C4-2B (cell line): ENCODE data around the gene MAP3K5.
"Not testable (repeated sequence)": the region's sequence is repeated elsewhere in the genome, so short reads cannot be mapped to it uniquely, and the experiment has no call there.

Experiments used
- H3K27ac ChIP-seq: fragments of 450-650 bp; 2 replicates; pipeline ENCODE4 v1.5.1; 2017
- ZFX ChIP-seq: fragments of 450-650 bp; IDR thresholded peaks from 2 replicates; pipeline ENCODE4 v1.6.1; 2017
- TF ChIP-seq, protein P1 (sequence below): fragments of 450-650 bp; conservative IDR thresholded peaks from 2 replicates; pipeline ENCODE4 v1.5.1; 2017; ENCODE audit warnings: mild to moderate bottlenecking

MAP3K5 gene

GRCh38 chr6:136790411-136791295 is 1.6 kb downstream of the MAP3K5 start:
- H3K27ac ChIP-seq = peak overlapping the region; percentile 87
- TF ChIP-seq ZFX = no peak
- TF ChIP-seq, protein P1, sequence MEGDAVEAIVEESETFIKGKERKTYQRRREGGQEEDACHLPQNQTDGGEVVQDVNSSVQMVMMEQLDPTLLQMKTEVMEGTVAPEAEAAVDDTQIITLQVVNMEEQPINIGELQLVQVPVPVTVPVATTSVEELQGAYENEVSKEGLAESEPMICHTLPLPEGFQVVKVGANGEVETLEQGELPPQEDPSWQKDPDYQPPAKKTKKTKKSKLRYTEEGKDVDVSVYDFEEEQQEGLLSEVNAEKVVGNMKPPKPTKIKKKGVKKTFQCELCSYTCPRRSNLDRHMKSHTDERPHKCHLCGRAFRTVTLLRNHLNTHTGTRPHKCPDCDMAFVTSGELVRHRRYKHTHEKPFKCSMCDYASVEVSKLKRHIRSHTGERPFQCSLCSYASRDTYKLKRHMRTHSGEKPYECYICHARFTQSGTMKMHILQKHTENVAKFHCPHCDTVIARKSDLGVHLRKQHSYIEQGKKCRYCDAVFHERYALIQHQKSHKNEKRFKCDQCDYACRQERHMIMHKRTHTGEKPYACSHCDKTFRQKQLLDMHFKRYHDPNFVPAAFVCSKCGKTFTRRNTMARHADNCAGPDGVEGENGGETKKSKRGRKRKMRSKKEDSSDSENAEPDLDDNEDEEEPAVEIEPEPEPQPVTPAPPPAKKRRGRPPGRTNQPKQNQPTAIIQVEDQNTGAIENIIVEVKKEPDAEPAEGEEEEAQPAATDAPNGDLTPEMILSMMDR = no peak

DNA sequence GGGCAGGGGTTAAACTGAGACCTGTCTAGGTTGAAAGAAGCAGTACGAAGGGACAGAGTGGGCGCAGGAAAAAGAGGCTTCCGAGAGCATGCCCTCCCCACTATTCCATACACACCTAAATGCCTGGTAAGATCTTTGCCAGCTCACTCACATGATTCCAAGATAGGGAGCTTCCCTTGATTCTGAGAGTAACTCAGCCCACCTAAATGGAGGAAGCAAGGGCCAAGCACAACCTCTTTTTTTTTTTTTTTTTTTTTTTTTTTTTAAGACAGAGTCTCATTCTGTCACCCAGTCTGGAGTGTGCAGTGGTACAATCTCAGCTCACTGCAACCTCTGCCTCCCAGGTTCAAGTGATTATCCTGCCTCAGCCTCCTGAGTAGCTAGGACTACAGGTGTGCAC is 2.8 kb downstream of the MAP3K5 start:
- not testable (repeated sequence) for H3K27ac ChIP-seq

GRCh38 chr6:136788069-136788902 is 4.0 kb downstream of the MAP3K5 start:
- H3K27ac ChIP-seq = no peak overlapping the region
- TF ChIP-seq, protein P1 = no peak
- TF ChIP-seq ZFX = no peak

GRCh38 chr6:136787726-136788068 is 4.6 kb downstream of the MAP3K5 start:
- no peak overlapping the region for H3K27ac ChIP-seq
- TF ChIP-seq ZFX = no peak
- TF ChIP-seq, protein P1 = no peak

DNA sequence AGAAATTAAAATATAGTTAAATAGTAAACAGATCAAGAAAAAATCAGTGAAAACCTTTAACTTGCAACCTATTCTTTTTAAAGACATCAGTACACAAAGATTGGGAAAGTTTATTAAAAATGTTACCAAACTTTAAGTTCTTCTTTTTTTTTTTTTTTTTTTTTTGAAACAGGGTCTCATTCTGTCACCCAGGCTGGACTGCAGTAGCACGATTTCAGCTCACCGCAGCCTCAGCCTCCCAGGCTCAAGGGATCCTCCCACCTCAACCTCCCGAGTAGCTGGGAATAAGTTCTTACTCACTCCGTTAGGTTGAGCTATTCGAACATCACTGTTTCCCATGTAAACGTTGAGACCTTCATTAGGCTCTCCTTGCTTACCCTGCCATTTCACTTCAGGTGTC is 5.6 kb downstream of the MAP3K5 start:
- H3K27ac ChIP-seq = no peak overlapping the region

GRCh38 chr6:136784910-136785746 is 7.1 kb downstream of the MAP3K5 start:
- TF ChIP-seq ZFX = no peak
- TF ChIP-seq, protein P1 = no peak
- H3K27ac ChIP-seq = no peak overlapping the region

More for the DNA sequence above, 5.6 kb downstream of the MAP3K5 start:
- TF ChIP-seq, protein P1 = no peak
- no peak for TF ChIP-seq ZFX

DNA sequence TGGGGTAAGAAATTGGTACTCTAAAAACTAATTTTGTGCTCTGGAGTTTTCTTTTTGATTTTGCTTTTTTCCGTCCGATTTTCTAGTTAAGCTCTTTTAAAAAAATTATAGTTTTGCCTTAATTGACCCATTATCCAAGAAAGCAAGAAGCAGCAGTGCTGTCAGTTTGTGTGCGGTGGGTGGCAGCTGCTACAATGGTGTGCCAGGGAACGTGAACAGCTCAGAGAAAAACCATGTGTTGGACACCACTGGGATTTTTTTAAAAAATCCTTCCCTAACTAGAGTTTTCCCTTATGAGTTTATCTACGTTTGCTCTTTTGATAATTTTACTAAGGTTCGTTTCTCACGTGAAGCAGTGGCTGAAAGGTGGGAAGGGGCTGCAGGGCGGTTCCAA is 8.0 kb downstream of the MAP3K5 start:
- no peak overlapping the region for H3K27ac ChIP-seq
- TF ChIP-seq ZFX = no peak
- TF ChIP-seq, protein P1 = no peak
